EH (cell line): ENCODE measurements around the gene HERC2.
A peak's percentile ranks its signal among the peaks of the same experiment; 100 is the strongest.
"Not testable (repeated sequence)": the region's sequence is repeated elsewhere in the genome, so short reads cannot be mapped to it uniquely, and the experiment has no call there.

ENCODE experiments used
- DNase-seq: peaks from one replicate; pipeline ENCODE4 v3.0.0-alpha.2; 2015; ENCODE audit warnings: low read depth

HERC2 gene

DNA sequence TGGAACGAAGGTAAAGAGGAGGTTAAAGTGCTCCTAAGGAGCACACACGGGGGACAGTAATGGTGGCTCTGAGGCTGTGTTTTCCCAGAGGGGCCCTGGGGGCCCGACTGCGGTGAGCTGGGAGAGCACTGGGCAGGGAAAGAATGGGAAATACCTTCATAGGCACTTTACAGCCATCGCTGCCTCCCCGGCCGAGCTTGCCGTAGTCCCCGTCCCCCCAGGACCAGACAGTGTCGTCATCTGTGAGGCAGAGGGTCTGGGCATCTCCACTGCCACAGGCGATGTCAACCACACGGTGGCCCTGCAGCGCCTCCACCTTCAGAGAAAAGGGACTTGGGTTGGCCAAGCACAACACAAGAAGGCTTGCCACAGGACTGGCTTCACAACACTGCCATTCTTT, 190.0 kb downstream of the HERC2 start:
- DNase-seq: no peak

DNA sequence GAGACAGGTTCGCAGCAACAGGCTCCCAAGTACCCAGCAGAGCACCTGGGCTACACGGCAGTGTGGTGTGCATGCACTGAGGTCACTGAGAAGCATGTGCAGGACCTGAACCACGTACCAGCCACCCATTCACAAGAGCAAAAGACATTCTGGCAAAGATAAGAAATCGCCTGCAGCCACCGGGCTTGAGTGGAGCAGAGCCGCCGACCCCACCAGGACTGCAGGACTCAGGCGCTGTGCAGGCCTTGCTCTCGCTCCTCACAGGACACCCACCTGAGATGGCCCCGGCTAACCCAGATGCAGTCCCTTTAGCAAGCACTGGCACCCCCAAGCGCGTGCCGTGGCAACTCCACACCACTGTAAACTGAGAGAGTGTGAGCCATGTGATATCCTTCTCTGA, 190.6 kb downstream of the HERC2 start:
- no peak for DNase-seq

DNA sequence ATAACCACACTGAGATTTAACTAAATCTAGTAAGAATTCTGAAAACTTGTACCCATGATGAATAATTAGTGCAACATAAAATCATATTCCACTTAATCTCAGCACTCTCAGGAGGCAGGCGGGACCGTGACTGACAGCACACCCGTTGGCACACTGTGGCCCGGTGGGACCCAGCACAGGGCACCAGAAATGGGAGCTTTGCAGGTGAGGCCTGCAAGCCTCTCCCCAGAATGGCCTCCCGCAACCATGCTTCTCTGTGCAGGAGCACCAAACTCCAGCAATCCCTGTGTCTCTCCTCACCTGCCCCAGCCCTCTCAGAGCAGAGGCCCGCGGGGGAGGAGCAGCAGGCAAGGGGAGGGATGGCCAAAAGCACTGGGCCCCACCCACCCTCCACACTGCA, 191.3 kb downstream of the HERC2 start:
- DNase-seq: no peak

DNA sequence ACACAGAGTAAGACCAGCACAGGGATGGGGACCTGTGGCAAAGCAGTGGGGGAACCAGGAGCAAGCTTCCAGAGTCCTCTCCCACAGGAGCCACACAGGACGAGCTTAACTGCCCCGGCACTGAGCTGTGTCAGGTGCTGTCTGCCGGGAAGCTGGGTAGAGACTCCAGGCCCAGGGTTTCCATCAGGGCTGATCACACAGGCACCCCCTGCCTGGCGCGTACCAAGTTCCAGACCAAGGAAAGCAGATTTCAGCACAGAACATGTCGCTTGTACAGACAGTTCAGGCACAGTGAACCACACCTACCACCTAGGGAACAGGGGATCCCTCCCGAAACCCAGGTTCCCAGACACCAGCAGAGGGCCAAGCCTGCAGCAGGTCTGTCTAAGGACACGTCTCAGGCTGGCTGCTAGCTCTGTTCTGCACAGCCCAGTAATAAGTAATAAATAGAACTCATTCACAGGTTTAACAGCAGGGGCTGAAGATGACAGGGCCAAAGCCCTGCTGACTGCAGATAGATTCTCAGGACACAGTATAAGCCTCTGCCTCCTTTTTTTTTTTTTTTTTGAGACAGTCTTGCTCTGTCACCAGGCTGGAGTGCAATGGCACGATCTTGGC, 192.6 kb downstream of the HERC2 start:
- no peak for DNase-seq

DNA sequence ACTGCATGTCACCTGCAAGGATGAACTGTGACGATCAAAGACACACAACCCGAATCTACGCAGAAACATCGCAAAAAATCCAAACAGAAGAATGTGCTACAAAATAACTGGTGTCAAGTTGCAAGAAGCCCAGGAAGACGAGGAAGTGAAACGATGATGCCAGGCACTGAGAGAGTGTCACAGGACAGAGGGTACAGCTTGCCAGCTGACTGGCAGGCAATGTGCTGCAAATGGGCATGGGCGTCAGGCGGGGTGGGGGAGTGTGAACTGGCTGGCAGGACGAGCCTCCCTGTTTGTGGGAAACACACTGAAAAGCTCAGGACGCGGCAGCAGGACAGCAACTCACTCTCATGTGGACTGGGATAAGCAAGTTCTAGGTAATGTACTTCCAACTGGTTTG, 193.9 kb downstream of the HERC2 start:
- DNase-seq: no peak

DNA sequence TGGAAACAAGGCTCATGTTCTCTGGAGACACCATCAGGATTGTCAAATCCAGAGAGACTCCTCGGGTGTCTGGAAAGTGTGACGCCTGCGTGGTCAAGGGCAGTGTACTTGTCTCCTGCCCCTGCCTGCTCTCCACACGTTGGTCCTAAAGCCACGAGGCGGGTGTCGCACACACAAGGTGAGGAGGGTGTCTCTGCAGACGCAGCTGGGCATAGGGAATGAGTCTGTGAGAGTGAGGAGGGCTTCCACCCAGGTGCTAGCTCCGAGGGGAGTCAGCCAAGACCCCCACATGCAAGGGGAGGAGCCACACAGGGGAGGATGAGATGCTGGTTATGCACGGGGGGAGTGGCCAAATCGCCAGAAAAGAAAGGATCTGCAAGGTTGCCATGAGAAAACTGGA, 194.9 kb downstream of the HERC2 start:
- no peak for DNase-seq

DNA sequence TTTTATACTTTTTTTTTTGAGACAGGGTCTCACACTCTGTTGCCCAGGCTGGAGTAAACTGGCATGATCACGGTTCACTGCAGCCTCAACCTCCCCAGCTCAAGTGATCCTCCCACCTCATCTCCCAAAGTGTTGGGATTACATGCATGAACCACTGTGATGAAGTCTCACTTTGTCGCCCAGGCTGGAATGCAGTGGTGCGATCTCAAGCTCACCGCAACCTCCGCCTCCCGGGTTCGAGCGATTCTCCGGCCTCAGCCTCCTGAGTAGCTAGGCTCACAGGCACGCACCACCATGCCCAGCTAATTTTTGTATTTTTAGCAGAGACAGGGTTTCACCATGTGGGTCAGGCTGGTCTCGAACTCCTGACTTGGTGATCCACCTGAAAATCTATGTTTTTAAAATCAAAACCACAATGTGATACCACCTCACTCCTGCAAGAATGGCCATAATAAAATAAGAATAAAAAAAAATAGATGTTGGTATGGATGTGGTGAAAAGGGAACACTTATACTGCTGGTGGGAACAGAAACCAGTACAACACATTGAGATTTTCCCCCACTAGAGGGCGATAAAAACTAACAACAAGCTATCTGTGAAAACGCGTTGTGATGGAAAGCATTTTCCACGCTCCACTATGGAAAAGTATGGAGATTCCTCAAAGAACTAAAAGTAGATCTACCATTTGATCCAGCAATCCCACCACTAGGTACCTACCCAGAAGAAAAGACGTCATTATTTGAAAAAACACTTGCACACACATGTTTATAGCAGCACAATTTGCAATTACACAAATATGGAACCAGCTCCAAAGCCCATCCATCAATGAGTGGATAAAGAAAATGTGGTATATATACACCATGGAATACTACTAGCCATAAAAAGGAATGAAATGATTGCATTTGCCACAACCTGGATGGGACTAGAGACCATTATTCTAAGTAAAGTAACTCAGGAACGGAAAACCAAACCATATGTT, 196.0 kb downstream of the HERC2 start:
- peak; percentile 60 for DNase-seq

DNA sequence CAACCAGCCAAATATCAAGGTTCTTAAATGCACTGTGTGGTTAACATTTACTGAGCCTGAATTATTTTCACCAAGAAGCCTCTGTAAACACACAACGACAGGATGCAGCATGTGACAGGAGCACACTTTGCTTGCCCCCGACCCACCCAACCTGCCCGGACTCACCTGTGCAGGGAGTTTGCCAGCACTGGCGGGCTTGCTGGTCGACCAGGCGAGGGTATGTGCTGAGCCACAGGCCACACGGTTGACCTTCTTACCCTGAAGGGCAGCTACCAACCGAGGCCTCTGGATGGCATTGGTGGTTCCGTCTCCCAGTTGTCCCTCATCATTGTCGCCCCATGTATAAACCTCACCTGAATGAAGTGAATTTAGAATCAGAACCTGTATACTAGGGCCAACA, 197.1 kb downstream of the HERC2 start:
- no peak for DNase-seq

DNA sequence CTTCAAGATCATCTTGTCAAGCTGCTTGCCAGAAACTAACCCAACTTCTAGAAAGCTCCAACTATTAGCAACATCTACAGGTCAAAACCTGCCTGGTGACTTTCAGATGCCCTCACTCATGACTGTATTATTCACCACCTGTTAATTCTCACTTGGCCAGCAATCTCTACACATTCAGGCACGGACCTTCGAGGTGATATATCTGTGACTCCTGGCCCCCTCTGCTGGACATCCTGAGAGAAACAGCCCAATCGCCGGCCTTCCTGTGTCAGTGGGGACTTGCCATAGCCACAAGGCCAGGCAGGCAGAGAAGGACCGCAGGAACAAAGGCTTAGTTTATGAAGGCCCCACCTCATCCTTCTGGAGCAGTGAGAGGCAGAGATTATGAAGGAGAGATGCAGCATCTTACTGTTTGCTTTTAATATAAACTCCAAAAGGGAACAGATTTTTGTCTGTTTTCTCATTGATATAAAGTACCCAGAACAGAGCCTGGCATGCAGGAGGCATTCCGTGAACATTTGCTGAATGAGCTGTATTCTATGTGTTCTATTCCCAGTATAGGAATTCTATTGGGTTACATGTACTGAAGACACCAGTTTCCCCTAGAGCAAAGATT, 198.5 kb downstream of the HERC2 start:
- DNase-seq: peak; percentile 76

DNA sequence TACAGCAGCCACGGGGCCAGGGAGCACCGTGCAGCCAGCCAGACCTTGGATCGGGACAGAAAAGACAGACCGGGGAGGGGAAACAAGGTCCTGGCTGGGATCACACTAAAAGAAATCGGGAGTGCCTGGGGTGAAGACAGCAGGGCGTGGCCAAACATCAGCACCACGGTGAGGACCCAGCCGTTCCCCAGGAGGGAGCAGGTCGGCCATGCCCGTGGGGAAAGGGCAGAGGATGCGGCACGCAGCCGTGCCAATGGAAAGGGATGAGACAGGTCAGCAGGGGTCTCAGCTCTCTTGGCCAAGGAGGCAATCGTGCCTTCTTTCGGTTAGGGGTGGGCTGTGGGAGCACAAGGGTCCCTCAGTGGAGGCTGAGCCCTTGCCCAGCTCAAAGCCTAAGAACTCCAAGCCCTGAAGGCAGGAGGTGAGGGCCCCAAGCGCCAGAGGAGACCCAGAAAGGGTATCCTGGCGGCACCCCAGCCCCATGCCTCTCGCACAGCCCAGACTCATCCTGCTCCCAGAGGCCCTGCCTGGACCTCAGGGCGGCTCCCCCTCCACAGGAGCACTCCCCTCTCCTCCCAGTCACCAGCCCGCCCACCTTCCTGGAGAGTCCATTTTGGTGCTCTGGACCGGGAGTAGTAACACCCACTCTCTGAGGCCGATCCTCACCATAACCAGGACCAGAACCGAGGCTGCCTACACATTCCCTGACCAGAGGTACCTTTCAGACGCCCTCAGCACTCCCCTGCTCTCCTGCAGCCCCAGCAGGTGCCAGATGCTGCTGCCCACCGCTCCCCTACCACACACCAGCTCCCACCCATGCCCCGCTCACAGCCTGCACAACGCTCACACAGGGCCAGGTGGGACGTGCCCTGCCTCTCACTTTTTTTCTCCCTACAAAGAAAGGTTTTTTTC, 199.7 kb downstream of the HERC2 start:
- no peak for DNase-seq

DNA sequence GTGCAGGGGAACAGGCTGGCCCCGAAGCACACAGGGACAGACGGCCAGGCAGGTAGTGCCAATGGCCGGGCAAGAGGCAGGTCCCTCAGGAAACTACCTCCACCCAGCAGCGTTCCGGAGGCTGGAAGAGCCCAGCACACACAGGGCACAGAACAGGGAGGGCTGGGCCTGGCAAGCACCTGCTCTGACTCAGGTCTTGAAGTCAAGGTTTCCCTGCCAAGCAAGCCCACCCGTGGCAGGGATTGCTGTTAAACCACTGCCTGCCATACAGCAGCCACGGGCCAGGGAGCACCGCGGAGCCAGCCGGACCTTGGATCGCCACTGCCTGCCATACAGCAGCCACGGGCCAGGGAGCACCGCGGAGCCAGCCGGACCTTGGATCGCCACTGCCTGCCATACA, 200.4 kb downstream of the HERC2 start:
- DNase-seq: not testable (repeated sequence)

DNA sequence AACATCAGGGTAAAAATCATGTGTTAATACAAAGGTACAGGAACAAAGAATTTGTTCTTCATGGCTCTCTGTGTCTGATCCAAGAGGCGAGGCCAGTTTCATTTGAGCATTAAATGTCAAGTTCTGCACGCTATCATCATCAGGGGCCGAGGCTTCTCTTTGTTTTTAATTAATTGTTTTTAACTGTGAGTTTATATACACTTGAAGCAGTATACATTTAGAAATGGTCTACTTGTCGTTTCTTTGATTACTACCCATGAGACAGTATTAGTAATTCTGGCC, 201.7 kb downstream of the HERC2 start:
- no peak for DNase-seq

DNA sequence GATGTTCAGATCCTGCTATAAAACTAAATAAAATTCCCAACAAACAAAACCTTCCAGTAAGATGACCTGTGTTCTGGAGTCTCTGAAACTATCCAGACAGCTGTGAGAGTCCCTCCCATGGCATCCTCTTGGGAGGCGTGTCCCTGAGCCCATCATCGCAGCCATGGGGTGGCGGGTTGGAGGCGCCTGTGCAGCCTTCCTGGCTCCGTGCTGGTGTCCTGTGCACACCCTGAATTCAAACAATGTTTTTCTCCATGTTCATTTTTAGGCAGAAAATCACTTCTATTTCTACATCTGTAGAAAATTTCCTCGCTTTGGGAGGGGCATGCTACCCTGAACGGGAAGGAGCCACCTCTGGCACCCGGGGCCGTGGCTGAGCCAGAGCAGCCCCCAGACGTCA, 203.4 kb downstream of the HERC2 start:
- no peak for DNase-seq

DNA sequence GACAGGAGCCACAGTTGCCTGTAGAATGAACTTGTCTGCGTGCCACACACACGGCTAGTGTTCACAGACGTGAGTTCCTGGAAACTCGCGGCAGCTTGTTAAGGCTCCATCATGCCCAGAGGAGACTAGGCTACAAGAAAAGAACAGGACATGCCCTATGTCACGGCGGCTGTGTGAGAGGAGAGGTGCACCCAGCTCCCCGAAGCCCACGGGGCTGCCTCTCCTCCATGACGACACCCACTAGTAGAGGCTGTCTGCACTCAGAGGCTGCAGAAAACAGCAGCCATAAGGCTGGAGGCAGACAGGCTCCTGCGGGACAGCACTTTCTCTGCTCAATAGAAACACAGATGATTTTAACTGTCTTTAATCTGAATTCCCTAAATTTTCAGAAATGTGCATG, 203.9 kb downstream of the HERC2 start:
- DNase-seq: no peak

DNA sequence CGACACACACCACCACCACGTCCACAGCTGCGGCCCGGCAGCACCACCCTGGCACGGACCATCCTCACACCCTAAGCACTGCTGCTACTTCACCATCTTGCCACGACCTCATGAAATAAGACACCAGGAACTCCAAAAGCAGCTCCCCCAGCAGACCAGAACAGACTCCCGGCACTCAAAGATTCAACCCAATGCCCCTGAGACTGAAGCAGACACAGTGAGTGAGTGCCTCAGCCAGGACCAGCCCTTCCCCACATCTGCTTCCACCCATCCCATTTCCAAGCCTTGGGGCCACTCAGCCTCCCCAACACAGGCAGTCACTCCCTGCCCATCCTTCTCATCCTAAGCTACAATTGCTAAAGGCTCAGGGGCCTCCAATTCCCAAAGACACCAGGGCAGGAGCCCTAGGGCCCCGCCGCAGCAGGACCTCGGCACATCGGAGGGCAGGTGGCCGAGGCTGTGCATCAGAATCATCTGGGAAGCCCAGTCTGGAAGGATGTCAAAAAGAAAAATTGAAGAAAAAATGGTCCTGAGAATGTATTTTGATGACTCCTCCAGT, 204.5 kb downstream of the HERC2 start:
- DNase-seq: no peak

DNA sequence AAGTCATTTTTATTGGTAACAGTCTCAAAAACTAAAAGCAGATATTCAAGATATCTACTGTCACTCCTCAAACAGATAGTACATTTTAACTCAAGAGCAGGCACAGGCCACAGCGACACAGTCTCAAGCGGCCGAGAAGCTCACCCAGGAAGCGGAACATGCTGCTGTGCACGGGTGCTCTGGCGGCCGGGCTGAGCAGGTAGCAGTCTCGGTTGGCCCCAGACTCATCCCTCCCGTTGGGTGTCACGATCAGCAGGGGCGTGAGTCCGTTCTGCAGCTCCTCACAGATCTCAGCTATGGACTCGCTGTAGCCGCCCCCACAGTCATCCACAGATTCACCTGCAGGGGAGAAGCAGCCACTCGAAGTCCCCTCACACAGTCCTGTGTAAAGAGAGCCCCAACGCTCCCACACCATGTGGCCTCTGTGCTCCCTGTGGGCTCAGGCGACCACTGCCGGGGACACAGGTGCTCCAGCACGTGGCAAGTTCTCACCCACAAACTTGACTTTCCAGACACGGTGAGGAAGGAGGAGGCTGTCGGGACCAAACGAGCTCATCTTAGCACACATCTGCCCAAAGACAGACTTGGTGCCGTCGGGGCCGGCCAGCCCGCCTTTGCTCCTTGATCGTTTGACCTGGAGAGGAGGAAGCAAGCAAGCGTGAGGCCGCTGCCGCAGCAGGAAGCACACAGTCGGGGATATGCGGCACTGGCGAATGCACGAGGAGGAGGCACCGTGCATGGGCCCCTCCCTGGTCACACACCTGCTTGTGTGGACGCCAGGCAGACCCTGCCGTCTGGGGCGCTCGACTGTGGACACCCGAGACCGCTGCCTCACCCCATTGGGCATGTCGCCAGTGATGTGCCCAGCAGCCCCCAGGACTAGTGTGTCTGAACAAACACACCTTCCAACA, 205.2 kb downstream of the HERC2 start:
- no peak for DNase-seq

DNA sequence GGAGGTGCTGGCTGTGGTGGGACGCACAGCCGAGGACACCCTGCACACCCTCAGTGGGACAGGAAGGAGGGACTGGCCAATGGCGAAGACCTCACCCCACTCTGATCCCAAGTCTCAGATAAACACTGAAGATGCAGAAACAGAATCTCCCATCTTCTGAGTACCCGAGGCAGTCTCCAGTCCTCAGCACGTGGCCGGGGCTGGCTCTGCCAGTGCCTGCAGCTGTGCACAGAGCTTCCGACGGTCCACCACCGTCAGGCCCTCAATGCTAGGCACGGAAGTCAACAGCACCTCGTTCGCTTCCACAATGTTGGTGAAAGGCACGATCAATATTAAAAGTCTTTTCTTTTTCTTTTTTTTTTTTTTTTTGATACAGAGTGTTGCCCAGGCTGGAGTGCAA, 206.1 kb downstream of the HERC2 start:
- no peak for DNase-seq

DNA sequence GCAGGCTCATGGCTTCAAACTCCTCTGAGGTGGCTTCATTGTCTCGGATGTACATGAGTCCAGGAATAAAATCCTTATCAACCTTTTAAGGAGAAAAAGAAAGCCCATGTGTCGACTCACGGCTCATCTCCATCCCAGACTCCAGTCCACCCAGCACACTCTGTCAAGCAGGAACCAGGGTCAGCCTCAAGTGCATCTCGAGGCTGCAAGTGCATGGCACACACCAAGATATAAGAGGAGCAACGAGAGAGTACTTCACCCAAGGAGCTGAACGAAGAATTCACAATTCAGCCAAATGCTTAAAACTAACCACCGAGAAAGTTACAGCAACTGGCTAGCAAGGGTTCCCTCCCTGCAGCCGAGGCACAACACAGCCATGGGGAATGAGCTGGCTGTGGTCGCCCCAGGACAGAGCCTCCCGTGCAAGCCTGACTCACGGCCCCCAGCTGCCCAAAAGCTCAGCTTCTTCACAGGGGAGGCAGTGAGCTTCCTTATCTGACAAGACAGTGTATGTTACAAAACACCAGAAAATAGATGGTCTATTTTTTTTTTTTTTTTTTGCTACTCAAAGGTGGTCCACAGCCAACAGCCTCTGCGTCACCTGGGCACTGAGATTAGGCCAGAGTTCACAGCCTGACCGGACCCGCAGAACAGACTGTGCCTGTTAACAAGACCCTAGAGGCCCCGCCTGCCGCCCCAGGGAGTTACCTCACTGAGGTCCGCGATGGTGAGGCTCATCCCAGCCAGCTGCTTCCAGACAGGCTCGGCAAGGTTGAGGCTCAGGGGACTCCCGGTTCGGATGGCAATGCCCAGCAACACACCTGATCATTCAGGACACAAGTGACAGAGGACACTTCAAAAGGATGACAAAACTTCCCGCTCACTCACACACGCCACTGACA, 207.0 kb downstream of the HERC2 start:
- peak; percentile 46 for DNase-seq

DNA sequence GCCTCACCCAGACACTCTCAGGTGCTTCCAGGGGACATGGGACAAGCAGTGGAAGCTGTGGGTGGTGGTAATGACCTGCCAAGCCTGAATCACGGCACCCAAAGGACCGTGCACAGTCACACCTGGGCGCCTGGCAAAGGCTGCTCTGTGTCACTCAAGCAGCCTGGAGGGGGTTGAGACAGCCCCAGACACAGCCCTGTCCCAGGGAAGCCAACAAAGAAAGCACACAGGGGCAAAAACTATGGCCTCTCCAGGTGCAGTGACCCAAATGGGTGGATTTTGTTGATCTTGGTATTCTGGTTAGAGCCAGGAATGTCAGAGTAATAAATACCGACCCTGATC, 207.9 kb downstream of the HERC2 start:
- DNase-seq: no peak
